ENCODE data around the gene SH3TC2. TPM values are rescaled to one million over a fixed set of nuclear protein-coding genes. Genes with fewer than 3 reads are reported as not detected.

Gene SH3TC2
- total and polyA plus RNA-seq, 10 of the 15 experiments (the other 5 are each of a cell fraction or from before 2014, with no cell fraction given), result not detected

DNA sequence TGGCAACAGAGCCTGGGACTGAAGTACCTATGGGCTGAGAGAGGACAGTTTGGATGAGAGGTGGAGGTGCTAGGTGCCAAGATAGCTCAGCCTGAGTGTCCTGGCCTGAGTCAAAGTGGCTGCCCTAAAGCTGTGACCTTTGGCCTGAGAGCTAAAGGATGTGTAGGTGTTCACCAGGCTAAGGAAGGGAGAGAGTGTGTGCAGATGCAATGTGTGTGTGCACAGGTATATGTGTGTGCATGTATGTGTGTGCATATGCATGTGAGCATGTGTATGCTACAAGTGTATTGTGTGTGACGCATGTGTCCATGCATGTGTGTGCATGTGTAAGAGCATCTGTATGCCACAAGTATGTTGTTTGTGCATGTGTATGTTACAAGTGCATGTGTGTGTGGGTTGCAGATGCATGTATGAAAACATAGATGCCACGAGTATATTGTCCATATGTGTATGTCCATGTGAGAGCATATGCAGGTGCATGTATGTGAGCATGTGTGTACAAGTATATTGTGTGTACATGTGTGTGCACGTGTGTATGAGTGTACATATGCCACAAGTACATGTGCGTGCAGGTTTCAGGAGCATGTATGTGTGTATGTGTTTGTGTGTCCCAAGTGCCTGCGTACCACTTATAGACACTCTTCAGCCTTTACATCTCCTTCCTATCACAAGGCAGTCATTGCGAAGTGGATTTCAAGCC, 102.6 kb downstream of the SH3TC2 start:
- no peaks in the 10 kb centered on the region for H4K20me1 ChIP-seq (ENCODE audit: control insufficient read depth, insufficient read depth)
- no peak for TF ChIP-seq HCFC1 (IDR thresholded peaks at IDR 0.05; ENCODE audit: low read length)
- TF ChIP-seq, protein P1, sequence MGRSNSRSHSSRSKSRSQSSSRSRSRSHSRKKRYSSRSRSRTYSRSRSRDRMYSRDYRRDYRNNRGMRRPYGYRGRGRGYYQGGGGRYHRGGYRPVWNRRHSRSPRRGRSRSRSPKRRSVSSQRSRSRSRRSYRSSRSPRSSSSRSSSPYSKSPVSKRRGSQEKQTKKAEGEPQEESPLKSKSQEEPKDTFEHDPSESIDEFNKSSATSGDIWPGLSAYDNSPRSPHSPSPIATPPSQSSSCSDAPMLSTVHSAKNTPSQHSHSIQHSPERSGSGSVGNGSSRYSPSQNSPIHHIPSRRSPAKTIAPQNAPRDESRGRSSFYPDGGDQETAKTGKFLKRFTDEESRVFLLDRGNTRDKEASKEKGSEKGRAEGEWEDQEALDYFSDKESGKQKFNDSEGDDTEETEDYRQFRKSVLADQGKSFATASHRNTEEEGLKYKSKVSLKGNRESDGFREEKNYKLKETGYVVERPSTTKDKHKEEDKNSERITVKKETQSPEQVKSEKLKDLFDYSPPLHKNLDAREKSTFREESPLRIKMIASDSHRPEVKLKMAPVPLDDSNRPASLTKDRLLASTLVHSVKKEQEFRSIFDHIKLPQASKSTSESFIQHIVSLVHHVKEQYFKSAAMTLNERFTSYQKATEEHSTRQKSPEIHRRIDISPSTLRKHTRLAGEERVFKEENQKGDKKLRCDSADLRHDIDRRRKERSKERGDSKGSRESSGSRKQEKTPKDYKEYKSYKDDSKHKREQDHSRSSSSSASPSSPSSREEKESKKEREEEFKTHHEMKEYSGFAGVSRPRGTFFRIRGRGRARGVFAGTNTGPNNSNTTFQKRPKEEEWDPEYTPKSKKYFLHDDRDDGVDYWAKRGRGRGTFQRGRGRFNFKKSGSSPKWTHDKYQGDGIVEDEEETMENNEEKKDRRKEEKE (IDR thresholded peaks at IDR 0.05), result no peak
- no peak for TF ChIP-seq PAX5 (IDR thresholded peaks at IDR 0.05; ENCODE audit: borderline replicate concordance, low read depth, low read length)
- CTCF ChIA-PET, result interaction anchor here (0.9 to 15.3 kb wide), 4 partner anchors 11 to 223 kb away, joined by 3 to 523 read pairs (median 18); no protein-coding TSS in a partner anchor
- H3K9ac ChIP-seq (ENCODE audit: control insufficient read depth, insufficient read depth, low read length), result no peak overlapping the region
- no peaks in the 10 kb centered on the region for H3K36me3 ChIP-seq (ENCODE audit: control insufficient read depth in 2 of 2, insufficient read depth in 2 of 2, low read length in 1 of 2)
- no peak for FAIRE-seq
- SMC1A ChIA-PET (ENCODE audit: uncharacterized antibody, unreplicated experiment), result interaction anchor here (0.9 to 8.9 kb wide), 6 partner anchors 8 to 228 kb away, joined by 3 to 143 read pairs (median 12); no protein-coding TSS in a partner anchor
- H3K27me3 ChIP-seq (replicated peaks in 1 of 2; ENCODE audit: control insufficient read depth in 2 of 2, insufficient read depth in 2 of 2, low read length in 1 of 2), result no peaks in the 10 kb centered on the region
- intact Hi-C loops (cut with micrococcal nuclease; ENCODE audit: unreplicated experiment) (no loop called here), in situ Hi-C loops (cut with MboI) (no loop called here)
- POLR2A ChIA-PET, result no interaction called here
- no peak overlapping the region for H3K4me3 ChIP-seq
- no peak overlapping the region for H3K27ac ChIP-seq (ENCODE audit: control insufficient read depth, insufficient read depth)
- no TSS peak for BruUV-seq (replicated peaks)
- H3K9me3 ChIP-seq (replicated peaks; ENCODE audit: control insufficient read depth, insufficient read depth, low read length), result no peaks in the 10 kb centered on the region
- no peak overlapping the region for H3K4me2 ChIP-seq (ENCODE audit: control insufficient read depth, insufficient read depth)
- ATAC-seq, result no peak
- no peaks in the 10 kb centered on the region for H3K79me2 ChIP-seq (ENCODE audit: control insufficient read depth, insufficient read depth, low read length)
- H3K4me1 ChIP-seq (ENCODE audit: control insufficient read depth, insufficient read depth, low read length), result no peaks in the 10 kb centered on the region
- no peak for DNase-seq (ENCODE audit: low read depth, low spot score)
- no peak overlapping the region for H2AFZ ChIP-seq (ENCODE audit: control insufficient read depth, low read depth, low read length)
- WGBS (ENCODE audit: insufficient coverage, insufficient replicate concordance, low lambda C conversion rate, missing lambda C conversion rate), result 49% methylated on average over 6 of the region's 6 CpGs
- RAD21 ChIA-PET (ENCODE audit: unreplicated experiment), result interaction anchor here (4.6 kb wide), 1 partner anchor 219 kb away, joined by 104 read pairs; no protein-coding TSS in a partner anchor

Measured in GM12878 (cell line).